EH (cell line): ENCODE results near the gene KRTAP10-2.

Source experiments
- DNase-seq: peaks from one replicate; pipeline ENCODE4 v3.0.0-alpha.2; 2015; ENCODE audit warnings: low read depth

The KRTAP10-2 gene

DNA sequence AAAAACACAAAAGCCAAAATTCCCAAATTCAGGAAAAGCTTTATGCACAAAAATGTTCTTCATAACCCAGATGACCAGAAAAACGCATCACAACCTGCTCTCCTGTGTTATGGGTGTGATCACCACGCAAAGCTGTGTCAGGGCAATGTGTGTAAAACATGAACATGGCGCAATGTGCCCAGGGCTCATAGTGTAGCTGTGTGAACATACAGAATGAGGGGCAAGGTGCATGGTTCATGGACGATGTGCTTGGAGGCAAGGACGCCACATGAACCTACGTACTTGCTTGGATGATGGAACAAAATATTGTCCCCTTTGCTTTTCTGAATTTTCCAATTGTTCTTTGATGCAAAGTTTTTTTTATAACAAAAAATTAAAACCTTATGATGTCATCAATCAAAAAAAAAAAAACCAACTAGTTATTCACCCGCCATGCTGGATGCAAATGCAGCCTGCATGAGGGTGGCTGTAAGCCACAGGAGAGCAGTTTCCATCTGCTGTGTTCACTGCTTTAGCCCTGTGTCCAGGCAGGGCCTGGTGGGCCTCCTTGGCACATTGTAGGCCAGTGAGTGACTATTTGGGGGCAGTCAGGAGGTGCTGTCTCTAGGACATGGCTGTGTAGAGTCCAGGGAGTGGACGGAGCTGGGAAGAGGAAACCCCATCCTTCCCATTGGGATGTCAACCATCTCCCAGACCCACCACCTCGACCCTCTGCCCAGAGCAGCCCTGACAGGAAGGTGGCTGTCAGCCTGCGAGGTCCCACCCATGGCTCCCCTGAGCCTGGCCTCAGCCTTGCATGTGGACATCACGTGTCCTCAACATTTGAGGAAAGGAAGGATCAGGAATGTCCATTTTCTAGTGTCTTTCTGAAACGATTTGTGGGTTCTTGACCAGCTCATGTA is 25.0 kb downstream of the KRTAP10-2 start:
- no peak for DNase-seq

DNA sequence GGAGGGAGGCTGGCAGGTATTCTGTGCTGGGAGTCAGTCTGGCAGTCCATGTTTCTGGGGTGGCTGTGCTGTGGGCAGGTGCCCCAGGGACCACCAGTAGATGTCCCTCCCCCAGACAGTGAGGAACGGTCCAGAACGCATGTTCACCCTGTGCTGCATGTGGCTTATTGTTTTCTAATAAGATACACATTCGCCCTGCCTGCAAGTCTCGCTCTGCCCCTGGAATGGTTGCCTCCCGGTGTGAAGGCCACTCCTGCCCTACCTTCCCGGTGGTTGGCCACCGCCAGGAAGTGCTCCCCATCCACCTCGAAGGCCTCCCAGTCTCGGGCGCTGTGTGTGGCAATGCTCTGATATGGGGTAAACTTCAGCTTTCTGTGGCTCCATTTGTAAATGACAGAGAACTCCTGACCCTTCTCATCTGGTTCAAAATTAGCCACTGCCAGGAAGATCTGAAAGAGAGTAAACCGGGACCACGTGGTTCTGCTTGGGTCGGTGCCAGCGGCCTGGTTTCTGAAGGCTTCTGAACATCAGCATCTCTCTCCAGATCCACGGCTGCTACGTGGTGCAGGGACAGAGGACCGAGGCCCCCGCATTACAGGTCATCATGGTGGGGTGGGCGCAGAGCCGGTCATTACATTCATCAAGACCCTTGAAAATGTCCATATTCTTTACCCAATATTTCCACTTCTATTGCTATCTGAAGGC is 25.8 kb downstream of the KRTAP10-2 start:
- no peak for DNase-seq

DNA sequence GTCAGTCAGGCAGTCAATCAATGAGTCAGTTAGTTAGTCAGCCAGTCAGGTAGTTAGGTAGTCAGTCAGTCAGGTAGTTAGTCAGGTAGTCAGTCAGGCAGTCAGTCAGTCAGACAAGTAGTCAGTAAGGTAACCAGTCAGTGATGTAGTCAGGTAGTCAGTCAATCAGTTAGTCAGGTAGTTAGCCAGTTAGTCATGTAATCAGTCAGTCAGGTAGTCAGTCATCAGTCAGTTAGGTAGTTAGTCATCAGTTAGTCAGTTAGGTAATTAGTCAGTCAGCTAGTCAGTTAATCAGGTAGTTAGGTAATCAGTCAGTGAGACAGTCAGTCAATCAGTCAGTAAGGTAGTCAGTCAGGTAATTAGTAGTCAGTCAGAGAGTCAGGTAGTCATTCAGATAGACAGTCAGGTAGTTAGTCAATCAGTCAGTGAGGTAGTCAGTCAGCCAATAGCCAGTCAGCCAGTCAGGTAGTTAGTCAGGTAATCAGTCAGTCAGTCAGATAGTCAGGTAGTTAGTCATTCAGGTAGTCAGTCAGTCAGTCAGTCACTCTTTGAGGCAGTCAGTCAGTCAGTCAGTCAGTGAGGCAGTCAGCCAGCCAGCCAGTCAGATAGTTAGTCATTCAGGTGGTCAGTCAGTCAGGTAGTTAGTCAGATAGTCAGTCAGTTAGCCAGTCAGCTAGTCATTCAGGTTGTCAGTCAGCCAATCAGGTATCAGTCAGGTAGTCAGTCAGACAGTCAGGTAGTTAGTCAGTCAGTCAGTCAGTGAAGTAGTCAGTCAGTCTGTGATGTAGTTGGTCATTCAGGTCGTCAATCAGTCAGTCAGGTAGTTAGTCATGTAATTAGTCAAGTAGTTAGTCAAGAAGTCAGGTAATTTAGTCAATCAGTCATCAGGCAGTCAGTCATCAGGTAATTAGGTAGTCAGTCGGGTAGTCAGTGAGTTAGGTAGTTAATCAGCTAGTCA is 26.6 kb downstream of the KRTAP10-2 start:
- DNase-seq = no peak

DNA sequence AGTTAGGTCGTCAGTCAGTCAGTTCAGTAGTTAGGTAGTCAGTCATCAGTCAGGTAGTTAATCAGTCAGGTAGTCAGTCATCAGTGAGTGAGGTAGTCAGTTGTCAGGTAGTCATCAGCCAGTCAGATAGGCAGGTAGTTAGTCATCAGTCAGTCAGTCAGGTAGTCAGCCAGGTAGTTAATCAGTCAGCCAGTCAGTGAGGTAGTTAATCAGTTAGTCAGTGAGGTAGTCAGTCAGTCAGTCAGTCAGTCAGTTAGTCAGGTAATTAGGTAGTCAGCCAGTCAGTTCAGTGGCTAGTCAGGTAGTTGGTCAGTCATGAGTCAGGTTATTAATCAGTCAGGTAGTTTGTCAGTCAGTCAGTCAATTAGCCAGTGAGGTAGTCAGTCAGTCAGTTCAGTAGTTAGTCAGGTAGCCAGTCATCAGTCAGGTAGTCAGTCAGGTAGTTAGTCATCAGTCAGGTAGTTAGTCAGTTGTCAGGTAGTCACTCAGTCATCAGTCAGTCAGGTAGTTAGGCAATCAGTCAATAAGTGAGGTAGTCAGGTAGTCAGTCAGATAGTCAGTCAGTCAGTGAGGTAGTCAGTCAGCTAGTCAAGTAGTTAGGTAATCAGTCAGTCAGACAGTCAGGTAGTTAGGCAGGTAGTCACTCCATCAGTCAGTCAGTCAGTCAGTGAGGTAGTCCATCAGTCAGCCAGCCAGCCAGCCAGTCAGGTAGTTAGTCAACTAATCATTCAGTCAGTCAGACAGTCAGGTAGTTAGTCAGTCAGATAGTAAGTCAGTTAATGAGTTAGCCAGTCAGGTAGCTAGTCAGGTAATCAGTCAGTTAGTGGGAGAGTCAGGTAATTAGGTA is 27.5 kb downstream of the KRTAP10-2 start:
- DNase-seq = no peak

DNA sequence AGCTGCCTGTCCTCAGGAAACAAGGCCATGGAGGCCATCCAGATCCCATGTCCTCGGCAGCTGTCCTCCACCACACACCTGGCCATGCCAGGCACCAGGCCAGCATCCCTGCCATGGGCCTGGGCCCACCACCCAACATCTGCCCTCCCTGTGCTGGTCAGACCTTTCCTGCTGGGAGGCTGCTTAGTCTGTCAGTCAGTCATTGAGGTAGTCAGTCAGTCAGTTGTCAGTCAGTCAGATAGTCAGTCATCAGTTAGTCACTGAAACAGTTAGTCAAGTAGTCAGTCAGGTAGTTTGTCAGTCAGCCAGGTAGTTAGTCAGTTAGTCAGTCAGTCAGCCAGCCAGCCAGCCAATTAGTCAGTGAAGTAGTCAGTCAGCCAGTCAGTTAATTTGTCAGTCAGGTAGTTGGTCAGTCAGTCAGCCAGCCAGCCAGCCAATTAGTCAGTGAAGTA is 28.5 kb downstream of the KRTAP10-2 start:
- no peak for DNase-seq

DNA sequence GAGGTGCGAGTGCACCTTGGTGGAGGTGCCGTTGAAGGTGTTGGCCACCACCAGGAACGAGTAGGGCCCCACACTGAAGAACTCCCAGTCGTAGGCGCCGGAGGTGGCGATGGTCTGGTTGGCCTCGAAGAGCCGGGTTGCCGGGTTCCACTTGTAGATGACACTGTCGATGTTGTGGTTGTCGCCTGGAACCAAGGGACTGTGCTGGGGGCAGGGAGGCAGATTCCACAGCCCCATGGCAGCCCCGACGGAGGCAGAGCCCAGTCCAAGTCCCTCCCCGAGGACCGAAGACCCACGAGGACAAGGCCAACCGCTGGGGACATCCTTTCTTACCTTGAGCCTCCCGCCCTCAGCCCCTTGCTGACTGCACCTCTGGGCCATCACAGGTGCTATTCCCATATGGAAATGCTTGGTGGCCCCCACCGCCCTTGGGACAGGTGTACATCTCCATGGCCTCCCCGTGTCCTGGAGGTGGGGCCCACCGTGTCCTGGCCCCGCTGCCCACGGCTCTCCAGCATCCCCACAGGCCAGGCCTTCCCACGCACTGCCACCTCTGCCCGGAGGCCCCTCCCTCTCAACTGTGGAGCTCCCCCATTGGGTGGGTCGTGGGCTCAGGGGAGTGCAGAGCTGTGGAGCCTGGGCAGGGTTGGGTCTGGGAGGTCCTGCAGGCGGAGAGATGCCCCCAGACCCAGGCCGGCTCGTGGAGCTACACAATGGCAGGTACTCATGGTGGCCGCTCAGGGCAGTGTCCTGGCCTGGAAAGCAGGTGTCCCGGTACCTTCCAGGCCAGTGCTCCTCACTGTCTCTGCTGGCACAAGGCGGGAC is 29.2 kb downstream of the KRTAP10-2 start:
- DNase-seq = no peak

DNA sequence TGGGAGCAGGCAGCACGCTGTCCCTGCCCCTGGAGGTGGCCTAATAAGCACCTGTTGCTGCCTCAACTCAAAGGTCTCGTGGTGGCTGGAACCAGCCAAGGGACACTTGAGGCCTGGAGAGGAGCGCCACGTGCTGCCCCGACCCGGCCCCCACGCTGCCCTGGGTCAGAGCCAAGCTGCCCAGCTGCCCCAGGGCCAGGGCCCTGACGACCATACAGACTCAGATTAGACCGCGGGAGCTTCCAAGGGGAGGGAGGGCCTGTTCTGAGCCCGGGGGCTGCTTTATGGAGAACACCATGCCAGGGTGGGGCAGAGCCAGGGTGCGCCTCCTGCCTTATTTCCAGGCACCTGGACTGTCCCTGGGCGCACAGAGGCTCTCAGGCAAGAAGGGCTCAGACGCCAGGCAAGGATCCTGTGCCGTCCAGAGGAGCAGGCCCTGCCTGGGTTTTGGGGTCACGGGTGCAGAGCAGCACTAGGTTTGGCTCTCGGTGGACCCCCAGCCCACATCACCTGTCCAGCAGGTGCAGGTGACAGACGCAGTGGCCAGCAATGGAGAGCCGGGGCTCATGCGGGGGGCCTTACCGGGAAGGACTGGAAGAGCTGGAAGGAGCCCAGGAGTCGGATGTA is 29.9 kb downstream of the KRTAP10-2 start:
- no peak for DNase-seq

DNA sequence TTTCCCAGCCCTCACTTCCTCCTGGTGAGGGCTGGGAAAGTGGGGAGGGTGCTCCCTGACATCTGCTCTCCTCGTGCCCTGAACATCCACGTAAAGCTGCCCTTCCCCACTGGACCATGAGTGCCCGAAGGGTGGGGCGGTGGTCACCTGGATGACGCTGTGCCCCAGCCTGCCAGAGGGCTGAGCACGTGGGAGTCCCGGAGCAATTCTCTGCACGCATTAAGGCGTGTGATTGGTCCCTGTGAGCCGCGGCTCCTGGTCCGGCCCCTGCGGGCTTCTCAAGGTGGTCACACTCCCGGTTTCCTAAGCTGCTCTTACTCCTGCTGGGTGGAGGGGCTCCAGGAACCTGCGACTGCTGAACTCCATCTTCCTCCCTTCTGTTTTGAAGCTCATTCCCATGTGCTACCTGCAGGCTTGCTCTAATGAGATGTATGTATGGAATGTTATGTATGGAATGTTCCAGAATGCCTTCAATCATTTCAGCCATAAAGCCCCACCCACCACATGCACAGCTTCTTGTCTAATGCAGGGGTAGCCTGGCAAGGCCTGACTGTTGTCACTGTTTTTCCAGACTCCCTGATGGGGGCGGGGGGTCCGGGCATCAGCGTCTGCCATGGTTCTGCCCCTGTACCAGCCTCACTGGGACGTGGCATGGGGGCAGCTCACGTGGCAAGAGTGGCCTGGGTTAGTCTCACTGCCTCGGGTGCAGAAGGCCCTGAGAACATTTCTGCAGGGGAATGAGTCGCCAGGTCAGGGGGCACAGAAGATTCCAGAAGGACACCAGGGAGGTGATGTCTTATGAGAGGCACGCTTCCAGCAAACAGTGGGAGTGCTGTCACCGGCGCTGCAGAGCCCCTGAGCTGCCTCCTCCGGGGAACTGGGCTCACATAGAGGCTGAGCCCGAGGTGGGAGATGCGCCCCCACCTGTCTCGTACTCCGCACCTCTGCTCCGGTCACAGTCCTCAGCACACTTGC is 30.7 kb downstream of the KRTAP10-2 start:
- DNase-seq = no peak

DNA sequence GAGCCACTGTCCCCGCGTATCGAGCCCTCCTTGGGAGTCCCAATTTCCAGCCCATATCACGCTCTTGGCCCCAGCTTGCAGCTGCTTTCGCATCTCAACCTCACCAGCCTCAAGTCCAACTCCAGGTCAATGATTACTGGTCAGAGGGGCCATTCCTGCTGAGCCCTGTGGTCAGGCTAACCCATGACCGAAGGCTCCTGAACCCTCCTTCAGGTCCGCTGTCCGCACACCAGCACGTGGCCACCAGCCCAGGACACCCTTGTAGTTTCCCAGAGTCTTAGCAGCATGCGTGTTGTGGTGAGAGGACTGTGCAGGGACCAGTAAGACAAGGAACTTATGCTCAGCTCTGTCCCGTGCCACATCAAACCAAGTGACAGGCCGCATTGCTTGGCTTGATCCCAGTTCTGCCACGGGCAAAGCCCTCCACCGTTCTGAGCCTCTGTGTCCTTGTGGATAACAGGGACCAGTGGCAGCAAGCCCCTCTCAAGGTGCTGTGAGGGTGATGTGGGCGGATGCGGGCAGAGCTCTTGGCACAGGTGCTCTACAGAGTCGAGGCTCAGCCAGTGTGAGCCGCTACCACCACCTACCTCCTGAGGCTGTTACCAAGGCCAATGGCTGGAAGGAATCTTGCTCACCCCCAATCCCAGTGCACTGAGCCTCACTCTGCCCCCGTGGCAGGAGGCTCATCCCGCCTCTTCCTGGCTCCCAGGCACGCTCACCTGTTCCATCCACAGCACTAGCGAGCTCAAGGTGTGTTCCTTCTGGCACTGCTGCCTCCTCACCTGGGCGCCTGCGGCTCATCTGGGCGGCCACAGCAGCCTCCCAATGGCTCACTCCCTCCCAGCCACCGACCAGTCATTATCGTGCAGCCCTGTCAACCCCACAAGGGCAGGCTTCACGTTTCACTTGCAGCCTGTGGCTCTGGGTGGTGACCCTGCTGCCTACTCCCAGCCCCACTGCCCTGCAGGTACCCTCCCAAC is 31.7 kb downstream of the KRTAP10-2 start:
- no peak for DNase-seq

DNA sequence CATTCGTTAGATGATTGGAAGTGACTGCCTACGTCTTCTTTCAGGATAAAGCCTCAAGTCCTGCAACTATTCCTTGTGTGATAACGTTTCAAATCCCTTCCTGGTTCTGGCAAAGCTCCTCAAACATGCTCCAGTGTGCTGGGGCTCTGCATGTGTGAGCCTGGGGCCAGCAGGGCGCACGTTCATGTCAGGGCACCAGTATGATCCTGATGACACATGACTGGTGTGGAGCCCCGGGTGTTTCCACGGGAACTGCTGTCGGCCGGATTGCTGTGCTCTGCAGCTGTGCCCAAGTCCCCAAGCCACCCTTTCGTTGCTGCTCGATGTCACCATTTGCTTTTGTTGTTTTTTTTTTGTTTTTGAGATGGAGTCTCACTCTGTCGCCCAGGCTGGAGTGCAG is 32.6 kb downstream of the KRTAP10-2 start:
- DNase-seq = no peak

DNA sequence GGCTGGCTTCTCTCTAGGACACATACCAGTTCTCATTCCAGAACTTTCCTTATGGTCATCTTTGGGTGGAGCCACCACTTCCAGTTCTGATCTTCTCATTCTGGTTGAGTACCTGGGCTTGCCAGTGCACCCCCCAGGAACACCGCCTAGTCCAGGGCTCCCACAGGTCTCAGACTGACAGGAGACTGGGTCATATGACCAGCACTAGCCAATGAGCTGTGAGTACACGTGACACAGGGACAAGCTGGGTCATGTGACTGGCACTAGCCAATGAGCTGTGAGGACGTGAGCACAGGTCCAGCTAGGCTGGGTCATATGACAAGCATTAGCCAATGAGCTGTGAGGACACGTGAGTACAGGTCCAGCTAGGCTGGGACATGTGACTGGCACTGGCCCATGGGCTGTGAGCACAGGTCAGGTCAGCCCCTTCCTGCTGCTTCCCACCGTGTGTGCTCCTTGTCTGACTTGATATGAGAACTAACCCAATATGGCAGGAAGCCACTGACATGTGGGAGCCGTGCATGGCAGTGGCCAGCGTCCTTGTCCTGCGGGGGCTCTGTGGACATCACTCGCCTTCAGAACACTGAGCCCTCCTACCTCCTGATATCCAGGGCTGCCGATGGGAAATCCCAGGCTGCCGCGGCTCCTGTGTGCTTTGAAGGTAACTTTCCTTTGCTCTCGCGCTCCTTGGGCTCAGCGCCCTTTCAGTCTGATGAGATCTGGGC is 34.0 kb downstream of the KRTAP10-2 start:
- DNase-seq = no peak

DNA sequence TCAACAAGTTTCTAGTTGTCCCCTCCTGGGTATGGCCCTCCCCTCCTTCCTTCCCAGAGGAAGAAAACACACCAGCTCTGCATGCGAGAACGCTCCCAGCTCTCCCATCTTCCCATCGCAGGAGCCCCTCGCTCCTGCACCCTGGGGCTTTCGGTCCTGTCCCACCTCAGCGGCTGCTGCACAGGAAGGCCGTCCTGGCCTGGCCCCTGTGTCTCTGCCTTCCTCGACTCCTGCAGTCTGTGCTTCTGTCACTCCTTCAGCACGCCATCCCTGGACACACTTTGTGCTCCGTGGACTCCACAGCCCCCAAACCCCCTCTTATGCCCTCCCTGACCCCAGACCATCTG is 34.5 kb downstream of the KRTAP10-2 start:
- no peak for DNase-seq

DNA sequence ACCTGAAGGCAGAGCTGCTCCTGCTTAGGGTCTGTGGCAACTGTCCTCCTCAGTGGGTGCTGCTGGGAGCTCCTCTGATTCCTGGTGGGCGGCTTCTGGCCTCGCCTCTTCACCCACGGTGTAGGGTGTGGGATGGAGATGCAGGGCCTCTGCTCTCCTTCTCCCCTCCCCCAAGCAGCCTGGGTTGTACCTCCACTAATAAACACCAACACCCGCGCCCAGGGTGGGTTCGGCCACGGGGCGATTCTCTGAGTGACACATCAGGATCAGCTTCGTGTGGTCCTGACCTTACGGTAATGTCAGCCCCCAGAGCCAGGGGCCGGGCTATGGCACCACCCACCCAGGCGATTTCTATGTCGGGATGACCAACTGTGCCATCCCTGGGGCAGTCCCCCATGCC is 35.0 kb downstream of the KRTAP10-2 start:
- no peak for DNase-seq

DNA sequence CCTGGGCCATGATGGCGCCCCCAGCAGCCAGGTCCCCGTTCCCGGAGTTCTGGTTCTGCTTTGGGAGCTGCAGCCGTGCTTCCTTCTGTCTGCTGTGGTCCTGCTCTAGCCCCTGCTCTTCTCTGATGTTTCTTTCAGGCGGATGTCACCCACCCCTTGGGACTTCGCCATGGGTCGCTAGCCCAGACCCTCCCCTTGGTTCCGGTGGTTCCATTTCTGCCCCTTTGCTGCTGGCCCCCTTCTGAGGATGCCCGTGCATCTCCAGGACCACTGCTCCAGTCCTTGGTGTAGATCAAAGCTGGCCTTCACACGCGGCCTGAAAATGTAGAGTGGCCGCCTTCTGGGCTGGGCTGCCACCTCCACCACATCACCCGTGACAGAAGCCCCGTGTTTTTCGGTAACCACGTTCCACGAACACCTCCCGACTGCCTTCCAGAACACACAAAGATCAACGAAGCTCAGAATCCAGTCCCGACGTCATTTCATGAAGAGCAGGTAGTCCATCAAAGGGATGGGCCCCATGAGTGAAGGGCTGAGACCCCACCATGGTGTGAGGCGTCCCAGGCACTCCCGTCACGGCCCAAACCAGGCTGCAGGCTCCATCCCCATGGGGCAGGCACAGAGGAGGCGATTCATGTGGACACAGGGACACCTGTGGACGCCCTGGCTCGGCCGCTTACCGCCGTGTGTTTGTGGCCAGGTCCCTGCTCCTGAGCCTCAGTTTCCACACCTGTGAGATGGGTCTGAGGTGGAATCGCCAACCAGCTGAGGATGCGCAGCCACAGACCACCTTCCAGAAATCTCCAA is 35.7 kb downstream of the KRTAP10-2 start:
- DNase-seq = no peak

DNA sequence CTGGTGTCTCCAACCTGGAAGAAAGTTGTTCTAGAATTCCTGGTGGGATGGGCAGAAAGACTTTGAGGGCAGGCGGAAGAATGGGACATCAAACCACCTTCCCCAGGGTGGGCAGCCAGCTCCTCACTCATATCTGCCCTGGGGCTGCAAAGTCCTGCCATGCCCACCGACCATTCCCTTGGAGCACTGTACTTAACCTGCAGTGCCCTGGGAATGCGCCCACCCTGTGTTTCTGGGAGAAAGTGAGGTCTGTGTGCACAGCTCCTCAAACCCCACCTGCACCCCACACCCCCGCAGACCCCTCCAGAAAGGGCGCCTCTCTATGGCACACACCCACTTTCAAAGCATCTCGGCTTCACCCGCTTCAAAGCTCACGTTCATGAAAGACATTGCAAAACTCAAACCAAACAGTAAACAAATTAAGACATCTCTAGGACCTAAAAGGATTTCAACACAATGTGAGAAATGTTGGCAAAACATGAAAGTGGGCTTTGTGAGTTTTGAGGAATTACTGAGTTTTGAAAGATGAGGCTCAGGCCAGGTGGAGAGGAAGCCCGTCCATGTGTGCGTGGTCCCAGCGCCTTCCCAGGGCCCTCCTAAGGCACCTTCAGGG is 36.5 kb downstream of the KRTAP10-2 start:
- no peak for DNase-seq

DNA sequence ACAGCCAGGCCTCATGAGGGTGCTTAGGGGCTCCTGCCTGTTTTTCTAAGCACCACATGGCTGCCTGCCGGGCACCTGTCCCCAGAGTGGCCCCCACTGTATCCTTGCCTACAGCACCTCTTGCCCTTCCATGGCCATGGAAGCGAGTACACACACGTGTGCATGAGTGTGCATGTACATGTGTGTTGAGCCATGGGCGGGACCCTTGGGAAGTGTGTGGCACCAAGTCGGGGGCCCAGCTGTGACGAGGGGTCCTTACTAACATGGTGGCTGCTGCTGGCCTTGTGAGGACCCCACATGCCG is 37.1 kb downstream of the KRTAP10-2 start:
- no peak for DNase-seq
